Tongue (tissue), 2 donors: ENCODE results near the gene SOX6. TPM values are rescaled to one million over a fixed set of nuclear protein-coding genes. Genes with fewer than 3 reads are reported as not detected.
"Not testable (repeated sequence)": the region's sequence is repeated elsewhere in the genome, so short reads cannot be mapped to it uniquely, and the experiment has no call there.

ENCODE experiments used
- DNase-seq: peaks from one replicate; pipeline ENCODE4 v3.0.0-alpha.2; 2015
- total RNA-seq: library from RNA; depleted of rRNA; stranded (reverse); fragments of >200 nt; gene quantifications from one replicate; pipeline ENCODE4 v1.2.3, GENCODE V29; 2014

The SOX6 gene
- total RNA-seq, 1 donor from 2014 or later: 45.0 TPM

DNA sequence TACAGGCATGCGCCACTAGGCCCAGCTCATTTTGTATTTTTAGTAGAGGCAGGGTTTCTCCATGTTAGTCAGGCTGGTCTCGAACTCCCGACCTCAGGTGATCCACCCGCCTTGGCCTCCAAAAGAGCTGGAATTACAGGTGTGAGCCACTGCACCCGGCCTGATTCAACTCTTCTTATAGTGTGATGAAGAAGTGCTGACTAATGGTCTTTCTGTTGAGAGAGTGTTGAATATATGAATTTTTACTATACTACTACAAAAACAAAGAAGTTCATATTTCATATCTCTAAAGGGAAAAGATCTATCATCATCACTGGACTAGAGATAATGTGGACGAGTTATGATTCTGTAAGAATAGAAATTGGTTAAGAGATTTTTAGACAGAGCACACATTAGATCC lies 320.1 kb downstream of the SOX6 start:
- DNase-seq: no peak

DNA sequence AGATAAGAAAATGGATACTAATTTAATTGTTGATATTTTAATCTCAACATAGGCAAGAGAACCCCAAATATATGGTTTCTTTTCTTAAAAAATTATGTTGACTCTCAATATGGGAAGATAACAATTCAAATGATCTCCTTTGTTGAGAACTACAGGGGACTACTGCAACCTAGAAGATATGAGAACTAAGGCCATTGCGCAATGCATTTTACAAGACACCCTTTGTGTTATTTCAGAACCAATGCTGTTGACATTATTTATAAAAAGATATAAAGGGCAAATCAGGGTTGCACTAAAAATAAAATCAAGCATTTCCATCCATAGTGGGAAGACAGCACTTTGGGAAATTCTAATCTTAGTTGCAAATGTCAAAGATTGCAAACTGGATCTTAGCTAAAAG lies 322.3 kb downstream of the SOX6 start:
- DNase-seq: no peak

DNA sequence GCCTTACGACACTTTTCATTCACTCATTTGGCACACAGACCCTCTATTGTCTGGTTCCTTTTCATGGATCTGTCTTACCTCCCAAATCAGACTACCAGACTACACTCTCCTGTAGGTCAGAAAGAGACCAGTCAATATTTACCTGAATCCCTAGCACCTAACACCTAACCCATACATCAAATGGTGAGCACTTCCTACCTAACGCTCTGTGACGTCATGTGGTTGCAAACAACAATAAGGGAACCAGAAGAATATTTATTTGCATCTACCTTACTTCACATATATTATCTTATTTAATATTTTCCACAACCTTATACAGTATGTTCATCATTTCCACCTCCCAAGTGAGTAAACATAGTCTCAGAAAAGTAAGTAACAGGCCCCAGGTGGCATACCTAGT lies 323.4 kb downstream of the SOX6 start:
- no peak for DNase-seq

- DNase-seq: no peak
Measured at GRCh38 chr11:16031210-16031609, 325.1 kb downstream of the SOX6 start.

DNA sequence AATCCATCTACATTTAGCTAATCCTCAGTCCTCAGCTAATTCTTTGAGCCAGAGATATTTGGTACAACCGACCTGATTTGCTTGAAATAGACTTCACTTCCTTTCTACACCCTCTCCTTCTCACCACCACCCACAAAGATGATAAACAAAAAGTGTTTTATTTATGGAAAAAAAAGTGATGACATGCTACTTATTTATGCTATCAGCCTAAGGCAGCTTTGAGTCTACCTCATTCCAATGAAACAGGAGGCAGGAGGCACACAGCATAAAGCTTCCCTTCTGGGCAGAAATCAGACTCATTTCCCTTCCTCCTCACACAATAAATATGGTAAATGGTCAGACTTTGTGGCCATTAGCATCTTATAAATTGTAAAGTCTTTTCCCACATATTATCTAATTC lies 325.7 kb downstream of the SOX6 start:
- DNase-seq: no peak

GRCh38 chr11:16029151-16029550 lies 327.2 kb downstream of the SOX6 start:
- not testable (repeated sequence) for DNase-seq

- DNase-seq: no peak
Measured at GRCh38 chr11:16028419-16028818, 327.9 kb downstream of the SOX6 start.

DNA sequence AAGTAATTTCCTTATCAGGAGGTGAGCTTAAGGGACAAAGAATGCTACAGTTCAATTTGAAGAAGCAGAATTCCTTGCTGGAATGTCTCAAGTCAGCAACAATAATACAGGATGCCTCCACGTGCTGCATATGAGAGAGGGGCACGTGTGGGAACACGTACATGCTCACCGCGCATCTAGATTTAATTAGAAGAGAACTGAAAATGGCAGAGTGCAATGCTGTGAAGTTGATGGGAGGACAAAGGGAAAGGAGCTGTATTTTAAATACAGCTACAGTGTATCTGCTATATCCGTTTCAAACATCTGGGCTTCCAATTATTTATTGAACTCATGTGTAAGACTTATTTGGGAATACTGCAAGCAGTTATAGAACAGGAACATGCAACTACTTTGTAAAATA lies 328.7 kb downstream of the SOX6 start:
- DNase-seq: no peak

DNA sequence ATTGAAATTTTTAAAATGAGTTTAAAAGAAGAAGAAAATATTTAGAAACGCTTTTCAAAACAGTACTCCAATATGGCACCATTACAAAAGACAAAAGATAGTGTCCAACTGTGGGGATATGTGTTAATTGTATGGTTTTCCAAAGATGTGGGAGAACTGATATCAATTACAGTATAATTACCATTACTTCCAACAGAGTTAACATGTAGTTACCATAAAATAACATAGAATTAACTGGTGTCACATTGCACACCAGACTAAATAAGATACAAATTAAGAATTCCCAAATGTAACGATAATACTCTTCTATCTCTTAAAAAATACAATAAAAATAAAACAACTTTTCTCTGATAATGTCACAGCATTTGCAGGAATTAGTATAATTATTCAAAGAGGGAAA lies 329.5 kb downstream of the SOX6 start:
- DNase-seq: no peak

DNA sequence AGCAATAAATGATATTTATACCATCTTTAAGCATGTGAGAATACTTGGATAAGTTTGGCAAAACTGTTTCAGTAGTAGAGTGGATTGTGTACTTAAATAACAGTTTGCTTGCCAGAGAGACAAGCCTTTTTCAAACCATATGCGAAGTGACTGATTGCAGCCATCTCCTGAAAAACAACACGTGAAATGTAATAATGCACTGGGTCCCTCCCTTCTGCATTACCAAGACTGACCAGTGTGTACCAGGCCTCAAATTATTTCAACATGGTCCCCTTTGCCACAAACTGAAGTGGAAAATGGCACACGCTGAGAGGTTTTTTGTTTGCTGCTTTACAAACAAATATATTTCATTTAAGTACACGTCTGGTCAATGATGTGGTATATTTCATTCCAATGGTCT lies 337.4 kb downstream of the SOX6 start:
- DNase-seq: no peak

GRCh38 chr11:16016468-16016829 lies 339.9 kb downstream of the SOX6 start:
- DNase-seq: peak; percentile 16

DNA sequence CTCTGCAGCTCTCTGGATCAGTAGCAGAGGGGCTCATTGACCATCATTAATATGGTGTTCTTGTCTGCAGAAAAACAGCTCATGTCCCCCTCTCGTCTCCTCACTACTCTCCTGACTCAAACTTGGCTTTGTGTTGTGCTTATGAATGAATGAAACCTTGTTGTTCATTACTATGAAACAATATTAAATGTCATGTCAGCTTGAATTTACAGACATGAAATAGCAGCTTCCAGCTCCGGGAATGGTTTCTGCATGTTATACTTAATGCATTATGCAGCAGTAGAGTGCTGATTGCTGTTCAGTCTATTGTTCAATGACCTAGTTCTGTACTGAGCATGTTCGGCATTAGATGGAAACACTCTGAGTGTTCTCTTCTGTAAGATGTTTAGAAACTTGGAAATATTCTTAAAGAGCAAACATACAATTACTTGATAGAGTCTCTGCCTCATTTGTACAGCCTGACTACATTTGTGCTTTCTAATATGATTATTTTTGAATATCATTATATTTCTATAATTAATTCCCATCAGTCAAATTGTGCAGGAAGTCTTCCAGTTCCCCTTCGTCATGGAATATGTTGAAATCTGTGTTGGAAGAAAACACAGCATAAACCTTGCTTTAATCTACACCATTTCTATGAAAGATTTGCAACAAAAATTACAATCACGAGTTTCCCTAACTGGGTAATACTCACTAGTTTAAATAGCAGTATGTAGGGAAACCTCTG lies 340.4 kb downstream of the SOX6 start:
- DNase-seq: peak; percentile 20

- DNase-seq: peak; percentile 23
Measured at GRCh38 chr11:16013649-16014275, 342.6 kb downstream of the SOX6 start.

GRCh38 chr11:16013242-16013641 lies 343.1 kb downstream of the SOX6 start:
- DNase-seq: no peak

- peak; percentile 67 for DNase-seq
Measured at GRCh38 chr11:16012125-16012751, 344.1 kb downstream of the SOX6 start.

DNA sequence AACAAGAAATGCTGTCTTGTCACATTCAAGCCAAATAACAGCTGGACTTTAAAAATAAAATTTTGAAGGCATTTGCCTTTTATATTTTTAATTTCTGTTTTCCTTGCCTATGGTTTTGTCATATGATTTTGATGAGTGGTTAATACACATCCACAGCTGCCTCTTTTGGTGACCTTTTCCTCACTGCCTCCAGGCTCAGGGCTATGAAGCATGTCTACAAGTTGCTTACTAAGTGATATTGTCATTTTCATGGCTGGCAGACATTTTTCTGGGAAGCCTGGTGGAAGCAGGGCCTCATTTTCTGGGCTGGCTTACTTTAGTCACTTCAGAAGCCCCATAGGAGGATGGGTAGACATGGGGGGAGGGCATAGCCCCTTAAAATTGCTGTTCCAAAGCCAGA lies 344.9 kb downstream of the SOX6 start:
- peak; percentile 7 for DNase-seq

- no peak for DNase-seq
Measured at GRCh38 chr11:16009021-16009420, 347.3 kb downstream of the SOX6 start.

DNA sequence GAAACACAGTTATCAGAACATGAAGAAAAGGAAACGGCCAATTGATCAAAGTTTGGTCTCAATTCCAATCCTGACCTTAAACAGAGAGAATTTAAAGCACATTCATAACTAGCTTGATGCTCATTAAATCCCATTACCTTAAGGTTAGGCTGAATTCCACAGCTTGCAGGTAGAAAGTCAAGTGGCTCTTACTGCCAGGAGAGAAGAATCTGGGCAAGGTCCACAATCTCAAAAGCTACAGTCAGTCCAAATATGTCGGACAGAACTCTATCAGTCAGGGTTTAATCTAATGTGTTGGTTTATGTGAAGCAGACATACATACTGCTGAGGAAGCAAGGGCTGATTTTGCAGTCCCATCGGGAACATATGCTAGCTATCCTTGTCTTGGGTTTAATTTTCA lies 348.8 kb downstream of the SOX6 start:
- DNase-seq: no peak

- peak; percentile 11 for DNase-seq
Measured at GRCh38 chr11:16002942-16003341, 353.4 kb downstream of the SOX6 start.

DNA sequence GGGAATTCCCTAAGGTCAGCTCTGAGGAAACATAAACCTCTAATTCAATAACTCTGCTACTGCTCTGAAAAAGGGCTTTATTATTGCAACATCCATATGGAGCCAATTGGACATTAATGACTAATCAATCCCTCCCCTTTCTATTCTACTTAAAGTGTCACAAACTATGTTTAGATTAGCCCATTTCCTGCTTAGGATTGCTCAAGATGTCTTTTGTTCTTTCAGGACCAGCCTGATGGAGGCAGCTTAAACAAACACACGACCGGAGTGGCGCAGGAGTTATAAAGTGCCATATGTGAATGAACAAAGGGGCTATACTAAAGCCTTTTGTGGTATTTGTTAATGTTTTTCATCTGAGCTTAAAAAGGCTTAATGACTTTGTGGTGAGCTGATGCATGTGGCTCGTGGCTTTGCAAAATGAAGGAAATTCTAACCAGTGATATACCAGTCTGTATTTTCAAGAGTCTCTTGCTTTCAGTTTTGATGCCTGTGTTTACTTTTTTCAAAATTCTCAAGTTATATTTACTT lies 354.4 kb downstream of the SOX6 start:
- peak; percentile 61 for DNase-seq

- no peak for DNase-seq
Measured at GRCh38 chr11:16001044-16001568, 355.2 kb downstream of the SOX6 start.

DNA sequence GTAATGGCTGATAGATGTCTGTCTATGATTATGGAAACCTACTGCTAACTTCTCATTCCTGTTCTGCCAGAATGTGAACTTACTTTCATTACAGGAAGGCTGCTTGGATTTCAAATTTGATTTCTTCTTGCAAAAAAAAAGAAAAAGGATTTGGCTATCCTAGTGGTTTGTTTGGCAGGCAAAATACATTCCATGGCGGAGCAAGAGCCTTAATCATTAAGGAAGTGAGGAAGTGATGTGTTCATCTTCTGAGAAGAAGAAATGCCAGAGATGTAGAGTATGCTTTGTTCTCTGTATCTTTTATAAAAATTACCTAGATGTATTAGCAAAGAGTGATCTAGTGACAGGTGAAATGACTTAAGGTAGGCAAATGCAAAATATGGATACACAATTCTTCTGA lies 356.3 kb downstream of the SOX6 start:
- no peak for DNase-seq

DNA sequence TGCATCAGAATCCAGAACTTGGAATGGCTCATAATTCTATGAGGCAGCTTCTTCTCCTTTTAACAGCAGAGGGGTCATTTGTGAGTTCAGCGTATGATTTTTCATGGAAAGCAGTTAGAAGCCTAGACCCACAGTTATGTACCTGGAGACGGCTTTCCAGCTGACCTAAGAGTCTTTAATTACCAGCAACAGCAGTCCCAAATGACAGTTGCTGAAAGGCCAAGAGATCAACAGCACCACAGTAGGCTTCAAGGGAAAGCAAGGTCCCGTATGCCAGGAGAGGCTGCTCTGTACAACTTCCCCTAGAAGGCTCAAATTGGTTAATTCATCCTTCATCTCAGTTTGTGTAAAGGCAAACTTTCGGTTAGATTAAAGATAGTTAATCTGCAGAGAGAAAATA lies 363.0 kb downstream of the SOX6 start:
- no peak for DNase-seq
